PC-9 (cell line): ENCODE results near the gene ATAD2B. TPM values are rescaled to one million over a fixed set of nuclear protein-coding genes. Genes with fewer than 3 reads are reported as not detected.

Source experiments
- Bru-seq: library from RNA; stranded (reverse); fragments of 400-500 nt; gene quantifications from one replicate; lab custom pipeline; 2021; lab: Mats Ljungman, UMichigan
- BruChase-seq, 2 experiments: library from RNA; stranded (reverse); fragments of 400-500 nt; gene quantifications; one replicate each; lab custom pipeline; 2021; lab: Mats Ljungman, UMichigan
- BruUV-seq: library from RNA; stranded (reverse); fragments of 400-500 nt; replicated peaks from 2 replicates; lab custom pipeline; 2021; lab: Mats Ljungman, UMichigan
- CTCF ChIA-PET: fragments of 300-600 bp; sonication (Branson Sonifier 250); formaldehyde crosslinking; loops from one replicate; lab custom pipeline; 2022; ENCODE audit warnings: antibody characterized with exemption; lab: Charles Lee
- POLR2A ChIA-PET: fragments of 300-600 bp; sonication (Branson Sonifier 250); formaldehyde crosslinking; loops from one replicate; lab custom pipeline; 2022; ENCODE audit warnings: antibody characterized with exemption; ENCODE audit not compliant: unreplicated experiment; lab: Charles Lee
- DNase-seq, 2 experiments: peaks; one replicate each; pipeline versions ENCODE4 v3.0.0 to v3.0.0-alpha.2; 2015 to 2022; ENCODE audit warnings: mixed read lengths in 1 of 2
- H2AFZ ChIP-seq: fragments of 200-600 bp; sonication (generic); 2 replicates; pipeline ENCODE4 v1.8.1; 2017; ENCODE audit warnings: antibody characterized with exemption
- H3F3A ChIP-seq: fragments of 200-600 bp; sonication (generic); 2 replicates; pipeline ENCODE4 v1.8.1; 2017; ENCODE audit warnings: antibody characterized with exemption, mild to moderate bottlenecking, low read depth; ENCODE audit not compliant: insufficient read depth
- H3K27ac ChIP-seq: fragments of 200-600 bp; sonication (generic); 2 replicates; pipeline ENCODE4 v1.6.1; 2016; ENCODE audit warnings: mixed run types
- H3K27me3 ChIP-seq: fragments of 200-600 bp; sonication (generic); 2 replicates; pipeline ENCODE4 v1.6.1; 2016; ENCODE audit warnings: low read depth, mixed run types; ENCODE audit not compliant: insufficient read depth
- H3K36me3 ChIP-seq: fragments of 200-600 bp; sonication (generic); 2 replicates; pipeline ENCODE4 v1.6.1; 2016; ENCODE audit warnings: low read depth, mixed run types
- H3K4me1 ChIP-seq: fragments of 200-600 bp; sonication (generic); replicated peaks from 2 replicates; pipeline ENCODE4 v1.6.1; 2016; ENCODE audit warnings: mixed run types; ENCODE audit not compliant: insufficient read depth
- H3K4me2 ChIP-seq: fragments of 200-600 bp; sonication (generic); 2 replicates; pipeline ENCODE4 v1.6.1; 2017; ENCODE audit warnings: mixed run types
- H3K4me3 ChIP-seq: fragments of 200-600 bp; sonication (generic); 2 replicates; pipeline ENCODE4 v1.6.1; 2016; ENCODE audit warnings: mixed run types
- H3K79me2 ChIP-seq: fragments of 200-600 bp; sonication (generic); 2 replicates; pipeline ENCODE4 v1.6.1; 2017; ENCODE audit warnings: low read depth, mixed run types
- H3K9me2 ChIP-seq: fragments of 200-600 bp; sonication (generic); 2 replicates; pipeline ENCODE4 v1.8.1; 2017; ENCODE audit warnings: mild to moderate bottlenecking; ENCODE audit not compliant: insufficient read depth
- H3K9me3 ChIP-seq: fragments of 200-600 bp; sonication (generic); 2 replicates; pipeline ENCODE4 v1.8.1; 2016; ENCODE audit warnings: low read depth; ENCODE audit not compliant: insufficient read depth
- H4K20me1 ChIP-seq: fragments of 200-600 bp; sonication (generic); 2 replicates; pipeline ENCODE4 v1.8.1; 2017; ENCODE audit not compliant: insufficient read depth
- CTCF ChIP-seq: fragments of 200-600 bp; sonication (generic); conservative IDR thresholded peaks from 2 replicates; pipeline ENCODE4 v1.6.1; 2017; ENCODE audit warnings: mixed run types, antibody characterized with exemption, mild to moderate bottlenecking, moderate library complexity
- EZH2 ChIP-seq: fragments of 200-600 bp; sonication (generic); IDR thresholded peaks from 2 replicates; pipeline ENCODE4 v1.8.0; 2017; ENCODE audit warnings: antibody characterized with exemption, low read depth
- intact Hi-C: fragments of 100-400 bp; cut with micrococcal nuclease; formaldehyde crosslinking; loops from one replicate; pipeline ENCODE4 v1.10.0; 2022; ENCODE audit not compliant: unreplicated experiment
- long read RNA-seq: library from polyadenylated mRNA; stranded (forward); transcript quantifications from one replicate; pipeline ENCODE4 v2.0.0, GENCODE V29; 2022
- total RNA-seq: library from RNA; stranded (reverse); gene quantifications from 2 replicates; pipeline ENCODE4 v1.2.3, GENCODE V29; 2021

Gene ATAD2B
- total RNA-seq: 12.6 and 12.8 TPM in 2 replicates
- percentile 72 among the genes with signal in this experiment for Bru-seq, nascent RNA
- percentile 67 among the genes with signal in this experiment for BruChase-seq, experiment 1, labeled RNA remaining after a 2-hour chase
- BruChase-seq, experiment 2, labeled RNA remaining after a 6-hour chase: percentile 57 among the genes with signal in this experiment
- long read RNA-seq, partial matches to known transcripts: 0 of 4 reads
- long read RNA-seq, other reads (novel, unspliced or antisense): 4 of 4 reads

DNA sequence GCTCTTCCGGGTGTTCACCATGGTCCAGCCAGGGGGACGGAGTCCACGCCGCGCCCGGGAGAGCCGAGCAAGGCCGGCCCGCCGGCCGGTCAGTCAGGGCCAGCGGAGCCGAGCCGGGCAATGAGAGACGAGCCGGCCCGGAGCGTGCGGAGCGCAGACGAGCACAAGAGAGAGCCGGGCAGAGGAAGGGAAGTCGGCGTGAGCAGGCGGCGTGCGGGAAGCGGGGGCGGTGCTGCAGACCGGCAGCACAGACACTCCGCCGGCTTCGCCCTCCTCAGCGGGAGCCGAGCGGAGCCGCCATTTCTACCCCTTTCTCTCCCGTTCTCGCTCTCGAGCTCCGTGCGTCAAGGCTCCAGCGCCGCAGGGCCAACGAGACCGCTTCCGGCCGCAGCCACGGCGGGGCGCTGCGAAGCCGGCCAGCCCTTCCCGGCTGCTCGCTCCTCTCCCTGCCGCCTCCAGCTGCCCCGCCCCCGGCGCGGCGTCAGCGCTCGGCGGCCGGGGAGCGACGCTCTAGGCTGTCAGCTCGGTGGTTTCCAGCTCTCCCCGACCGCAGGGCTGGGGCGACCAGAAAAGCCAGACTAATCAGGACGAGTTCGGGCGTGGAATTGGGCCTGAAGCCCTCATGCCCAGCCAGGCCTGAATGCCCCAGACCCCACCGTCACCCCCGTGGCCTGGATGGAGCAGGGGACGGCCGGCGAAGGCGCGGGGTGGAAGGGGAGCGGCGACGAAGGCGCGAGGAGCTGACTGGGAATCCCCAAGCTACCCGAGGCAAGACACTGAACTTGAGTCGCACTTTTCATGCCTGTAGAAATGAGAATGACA is at the start of gene ATAD2B:
TSS of gene ATAD2B (minus strand) at position 374 of the 822 bp plus-strand sequence. CDS start at position 21, 353 bp downstream.
- no peaks in the 10 kb centered on the region for H3K27me3 ChIP-seq
- no peaks in the 10 kb centered on the region for H3K9me2 ChIP-seq
- no peaks in the 10 kb centered on the region for H4K20me1 ChIP-seq
- intact Hi-C loops: loop anchor here (1.0 to 2.0 kb wide), 4 partner anchors 13 to 157 kb away; partner anchors contain the start of genes SF3B6, TP53I3 and UBXN2A
- peak within 1 kb of the TSS; percentile 99 for H3K4me3 ChIP-seq
- peak; percentile 86 to 96 for DNase-seq
- ChIA-PET POLR2A (interaction anchor here (0.5 to 1.3 kb wide), 9 partner anchors 14 to 157 kb away, joined by 3 to 15 read pairs (median 6); no protein-coding TSS in a partner anchor), CTCF (interaction anchor here (0.6 to 2.3 kb wide), 11 partner anchors 12 to 385 kb away, joined by 3 to 14 read pairs (median 6); partner anchors contain the start of genes SF3B6 and TP53I3)
- H2AFZ ChIP-seq: peak within 1 kb of the TSS; percentile 99
- peaks cover 61% of the 10 kb centered on the region for H3K79me2 ChIP-seq
- TF ChIP-seq CTCF (peak; percentile 79), EZH2 (no peak)
- H3K4me1 ChIP-seq: peaks cover 30% of the 10 kb centered on the region
- H3K9me3 ChIP-seq: no peaks in the 10 kb centered on the region
- H3F3A ChIP-seq: peaks cover 13% of the 10 kb centered on the region; the same call in 1 of the 2 replicates
- peak within 1 kb of the TSS; percentile 76 for H3K27ac ChIP-seq
- peak within 1 kb of the TSS; percentile 88 for H3K4me2 ChIP-seq
- no peaks in the 10 kb centered on the region for H3K36me3 ChIP-seq
- no TSS peak for BruUV-seq

DNA sequence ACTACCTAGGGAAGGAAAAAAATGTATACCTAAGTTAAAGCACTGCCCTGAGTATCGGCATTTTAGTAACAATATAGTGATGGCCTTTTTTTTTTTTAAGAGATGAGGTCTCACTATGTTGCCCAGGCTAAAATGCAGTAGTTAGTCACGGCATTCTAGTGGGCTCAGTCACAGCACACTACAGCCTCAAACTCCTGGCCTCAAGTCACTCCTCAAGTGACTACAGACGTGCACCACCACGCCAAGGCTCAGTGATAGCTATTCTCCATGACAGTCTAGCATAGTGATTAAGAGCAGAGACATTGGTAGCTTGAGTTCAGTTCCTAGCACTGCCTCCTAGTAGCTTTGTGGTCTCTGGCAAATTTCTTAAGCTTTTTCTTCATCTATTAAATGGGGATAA is 40.9 kb upstream of the ATAD2B start:
- intact Hi-C loops: no loop called here
- BruUV-seq: no TSS peak

More for the DNA sequence above, 40.9 kb upstream of the ATAD2B start:
- no peaks in the 10 kb centered on the region; the same call in 1 of the 2 replicates for H4K20me1 ChIP-seq
- no peak for DNase-seq
- H3K79me2 ChIP-seq: no peaks in the 10 kb centered on the region
- no peak overlapping the region for H3K4me3 ChIP-seq
- H3K9me3 ChIP-seq: 0 out of 2 replicates have a peak, but pooled peaks cover 3% of the 10 kb centered on the region
- no peaks in the 10 kb centered on the region for H3K9me2 ChIP-seq
- no peak overlapping the region for H3K4me2 ChIP-seq
- H3K4me1 ChIP-seq: no peaks in the 10 kb centered on the region
- no peak overlapping the region for H2AFZ ChIP-seq
- no peak overlapping the region for H3K27ac ChIP-seq
- TF ChIP-seq CTCF (no peak), EZH2 (no peak)
- POLR2A ChIA-PET: no interaction called here
- H3F3A ChIP-seq: peaks cover 6% of the 10 kb centered on the region; the same call in 1 of the 2 replicates
- peaks cover 4% of the 10 kb centered on the region for H3K36me3 ChIP-seq
- CTCF ChIA-PET: no interaction called here
- no peaks in the 10 kb centered on the region for H3K27me3 ChIP-seq
